ENCODE data around the gene HUS1B. TPM values are rescaled to one million over a fixed set of nuclear protein-coding genes. Genes with fewer than 3 reads are reported as not detected.
"Not testable (repeated sequence)": the region's sequence is repeated elsewhere in the genome, so short reads cannot be mapped to it uniquely, and the experiment has no call there.

Gene HUS1B
- polyA plus RNA-seq (ENCODE audit: insufficient read depth in 1 of 5, insufficient read length in 5 of 5, low replicate concordance in 1 of 5): under 1 TPM in 3 of 5 donors, not detected in 2; 0.25 to 0.40 (median 0.31) TPM
- long read RNA-seq, donor 1: 0 reads
- long read RNA-seq, donor 2: 0 reads
- long read RNA-seq, donor 3: 0 reads
- long read RNA-seq, donor 4: 0 reads
- long read RNA-seq, donor 5, partial matches to known transcripts: 0 of 1 reads
- long read RNA-seq, donor 5, other reads (novel, unspliced or antisense): 0 of 1 reads
- long read RNA-seq, donor 6: 0 reads
- long read RNA-seq, donor 7, partial matches to known transcripts: 0 of 1 reads
- long read RNA-seq, donor 7, other reads (novel, unspliced or antisense): 0 of 1 reads
- long read RNA-seq, donor 8: 0 reads

DNA sequence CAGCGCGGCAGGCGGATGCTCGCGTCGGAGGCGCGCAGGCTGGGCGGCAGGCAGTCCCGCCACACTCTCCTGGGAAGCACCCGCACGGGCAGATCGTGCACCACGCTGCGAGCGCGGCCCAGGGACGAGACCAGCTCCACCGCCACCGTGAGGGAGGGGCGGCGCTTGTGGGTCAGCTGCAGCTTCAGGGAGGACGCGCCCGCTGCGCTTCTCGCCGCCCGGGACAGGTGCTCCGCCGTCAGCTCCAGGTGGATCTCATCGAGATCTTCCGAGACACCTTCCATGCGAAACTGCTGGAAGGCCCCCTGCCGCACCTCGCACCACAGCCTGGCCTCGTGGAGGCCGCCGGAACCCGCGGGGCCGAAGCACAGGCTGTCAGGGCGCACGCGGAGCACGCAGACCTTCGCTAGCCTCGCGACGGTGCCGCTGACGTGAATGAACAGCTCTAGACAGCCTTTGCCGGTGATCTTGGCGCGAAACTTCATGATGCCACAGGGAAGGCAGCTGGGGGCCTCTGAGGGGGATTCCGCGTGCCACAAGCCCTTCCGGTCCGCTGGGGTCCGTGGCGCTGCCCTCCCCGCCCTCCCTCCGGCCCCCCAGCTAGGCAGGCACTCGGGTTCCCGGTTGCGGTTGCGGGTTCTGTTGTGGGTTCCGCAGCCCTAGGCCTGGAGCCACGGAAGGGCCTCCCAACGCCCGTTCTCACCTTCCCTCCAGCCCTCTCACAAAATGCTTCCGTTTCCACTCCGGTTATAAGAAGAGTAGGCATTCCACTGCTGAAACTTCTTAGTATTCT, at the start of gene HUS1B:
TSS of gene HUS1B (minus strand) at position 641 of the 793 bp plus-strand sequence. CDS start at position 485, 156 bp downstream.
- DNase-seq: no peak

DNA sequence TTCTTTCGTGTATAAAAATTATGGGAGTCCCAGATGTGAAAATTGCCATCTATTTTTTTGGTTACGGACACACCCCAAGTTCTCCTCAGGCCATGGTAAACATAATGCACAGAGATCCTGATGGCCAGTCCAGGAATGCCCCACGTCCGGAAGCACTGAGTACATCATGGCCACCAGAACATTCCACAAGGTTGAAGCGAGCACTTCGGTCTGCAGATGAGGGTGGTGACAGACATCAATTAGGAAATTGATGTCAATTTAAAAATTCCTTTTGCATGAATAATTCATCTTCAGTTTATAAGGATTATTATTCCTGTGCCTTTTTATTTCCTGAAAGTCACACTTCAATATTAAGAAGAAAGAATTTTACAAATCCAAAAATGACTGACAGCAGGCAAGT, 49.2 kb upstream of the HUS1B start:
- no peak for DNase-seq

DNA sequence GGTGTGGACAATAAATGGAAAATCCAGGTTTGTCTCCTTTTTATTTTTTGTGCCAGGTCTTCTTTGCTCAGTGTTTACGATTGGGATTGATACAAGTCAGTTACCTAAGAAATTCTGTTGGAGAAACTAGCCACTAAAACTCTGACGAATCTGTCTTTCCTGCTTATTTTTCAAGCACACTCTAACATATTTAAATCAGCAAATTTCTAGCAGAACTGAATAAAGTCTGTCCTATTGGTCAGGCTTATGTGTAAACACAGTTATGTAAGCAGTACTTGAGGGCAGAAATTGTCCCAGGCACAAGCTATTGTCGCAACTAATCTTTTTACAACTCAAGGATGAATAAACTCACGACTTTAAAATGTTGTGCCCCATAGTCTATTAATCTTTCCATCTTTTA, 48.1 kb upstream of the HUS1B start:
- no peak for DNase-seq

DNA sequence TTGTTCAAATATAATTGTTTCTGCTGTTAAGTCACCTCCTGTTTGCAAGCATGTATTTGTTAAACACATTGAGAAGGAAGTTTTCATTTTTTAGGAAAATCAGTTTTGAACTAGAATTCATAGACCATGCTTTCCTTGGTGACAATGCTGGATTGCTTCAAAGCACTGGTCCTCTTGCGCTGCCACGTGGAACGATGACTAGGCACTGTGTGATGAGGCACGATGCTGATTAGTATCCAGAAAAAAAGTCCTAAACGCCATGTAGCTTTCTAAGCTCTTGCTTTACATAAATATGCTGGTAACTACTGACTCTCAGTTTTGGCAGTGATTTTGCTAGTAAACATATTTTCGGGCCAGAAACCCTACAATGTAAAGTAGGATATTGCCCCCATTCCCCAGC, 47.1 kb upstream of the HUS1B start:
- DNase-seq: peak; percentile 67 to 83

GRCh38 chr6:703552-703951, 46.7 kb upstream of the HUS1B start:
- no peak for DNase-seq

GRCh38 chr6:701700-702479, 45.0 kb upstream of the HUS1B start:
- no peak for DNase-seq

DNA sequence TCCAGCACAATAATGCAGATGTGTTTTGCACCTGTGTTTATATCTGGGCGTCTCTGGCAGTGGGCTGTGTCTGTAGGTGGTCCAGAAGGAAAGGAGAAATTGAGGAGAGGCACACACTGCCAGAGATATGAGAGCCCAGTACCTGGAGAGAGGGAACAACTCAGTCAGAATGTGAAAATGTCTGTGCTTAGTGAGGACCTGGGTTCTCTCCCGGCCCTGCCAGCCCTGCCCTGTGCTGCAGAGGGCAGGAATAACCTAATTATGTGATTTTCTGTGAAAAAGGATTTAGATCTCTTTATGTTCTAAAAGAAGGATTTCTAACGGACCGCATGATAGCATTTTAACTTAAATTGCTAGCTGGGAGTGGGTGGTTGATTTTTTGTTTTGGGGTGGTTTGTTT, 44.3 kb upstream of the HUS1B start:
- DNase-seq: no peak

GRCh38 chr6:700490-700889, 43.6 kb upstream of the HUS1B start:
- no peak for DNase-seq

DNA sequence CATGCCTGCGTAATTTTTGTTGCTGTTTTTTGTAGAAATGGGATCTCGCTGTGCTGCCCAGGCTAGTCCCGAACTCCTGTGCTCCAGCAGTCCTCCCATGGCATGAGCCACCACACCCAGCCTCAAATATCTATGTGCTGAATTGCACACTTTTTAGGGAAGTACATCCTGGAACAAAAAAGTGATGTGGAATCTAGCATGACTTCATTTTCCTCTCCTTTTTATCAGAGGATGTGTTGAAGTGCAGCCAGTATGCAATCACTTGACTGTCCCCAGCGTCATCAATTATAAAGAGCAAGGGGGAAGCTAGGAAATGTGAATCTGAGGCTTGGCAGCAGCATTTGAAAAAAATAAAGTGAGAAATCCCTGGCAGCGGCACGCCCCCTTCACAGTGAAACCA, 42.4 kb upstream of the HUS1B start:
- no peak for DNase-seq

- DNase-seq: not testable (repeated sequence)
Measured at GRCh38 chr6:694431-695126, 37.7 kb upstream of the HUS1B start.

DNA sequence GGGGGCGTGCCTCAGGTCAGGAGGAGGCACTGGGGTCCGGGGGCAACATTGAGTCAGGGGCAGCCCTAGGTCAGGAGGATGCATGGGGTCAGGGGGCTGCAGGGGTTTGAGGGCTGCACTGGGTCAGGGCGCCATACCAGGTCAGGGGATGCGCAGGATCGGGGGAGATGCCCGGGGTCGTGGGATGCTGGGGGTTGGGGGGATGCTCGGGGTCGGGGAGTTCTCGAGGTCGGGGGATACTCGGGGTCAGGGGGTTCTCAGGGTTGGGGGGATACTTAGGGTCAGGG, 36.8 kb upstream of the HUS1B start:
- DNase-seq: no peak

DNA sequence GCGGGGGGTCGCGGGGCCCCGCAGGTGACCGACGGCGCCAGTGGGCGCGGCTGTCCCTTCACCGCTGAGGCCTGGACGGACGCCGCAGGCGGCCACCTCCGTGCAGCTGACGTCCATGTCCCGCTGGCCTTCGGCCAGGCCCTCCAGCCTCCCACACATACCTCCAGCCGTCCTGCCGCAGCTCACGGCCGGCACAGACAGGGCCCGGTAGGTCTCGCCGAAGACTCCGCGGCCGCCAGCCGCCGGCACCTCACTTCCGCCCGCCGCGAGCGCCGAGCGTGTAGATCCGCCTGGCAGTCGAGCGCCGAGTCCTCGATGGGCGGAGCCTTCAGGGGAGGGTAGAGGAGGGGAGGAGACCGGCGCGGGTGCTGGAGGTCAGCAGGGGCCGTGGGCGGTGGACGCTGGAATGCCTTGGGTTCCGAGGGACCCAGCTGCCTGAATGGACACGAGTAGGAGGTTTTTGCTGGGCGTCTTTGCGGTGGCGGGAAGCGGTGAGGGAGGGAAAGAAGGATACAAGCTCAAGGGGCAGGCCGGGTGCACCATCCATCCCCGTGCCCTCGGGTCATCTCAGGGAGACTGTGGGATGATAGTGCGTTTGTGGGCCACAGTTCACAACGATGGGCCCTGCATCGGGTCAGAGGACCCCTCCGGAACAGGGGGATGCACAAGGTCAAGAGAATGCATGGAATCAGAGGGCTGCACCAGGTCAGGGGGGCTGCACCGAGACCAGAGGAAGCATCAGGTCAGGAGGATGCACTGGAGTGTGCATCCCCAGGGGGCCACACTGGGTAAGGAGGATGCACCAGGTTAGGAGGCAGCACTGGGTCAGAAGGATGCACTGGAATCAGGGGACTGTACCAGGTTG, 36.2 kb upstream of the HUS1B start, which contains the start of gene EXOC2:
TSS of gene EXOC2 (minus strand) at position 282 of the 865 bp plus-strand sequence. CDS start 55,321 bp downstream, outside the sequence.
- peak; percentile 74 to 81 for DNase-seq

- DNase-seq: no peak
Measured at GRCh38 chr6:692356-692851, 35.5 kb upstream of the HUS1B start.

DNA sequence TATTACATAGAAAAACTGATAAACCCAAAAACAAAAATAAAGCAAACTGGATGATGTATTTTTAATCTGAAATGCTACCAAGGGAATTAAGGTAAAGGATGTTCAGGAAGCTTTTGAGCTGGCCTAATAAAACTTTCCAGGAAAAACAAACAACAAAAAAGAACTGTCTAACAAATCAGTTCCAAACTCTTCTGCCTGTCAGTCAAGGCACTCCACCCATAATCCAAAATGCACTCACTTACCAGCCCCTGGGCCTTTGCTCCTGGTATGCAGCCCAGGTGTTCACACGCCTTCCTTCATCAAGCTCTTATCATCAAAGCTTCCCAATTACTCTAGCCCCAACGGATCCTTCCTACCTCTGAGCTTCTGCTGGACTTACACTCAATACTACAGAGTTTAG, 32.3 kb upstream of the HUS1B start:
- no peak for DNase-seq

DNA sequence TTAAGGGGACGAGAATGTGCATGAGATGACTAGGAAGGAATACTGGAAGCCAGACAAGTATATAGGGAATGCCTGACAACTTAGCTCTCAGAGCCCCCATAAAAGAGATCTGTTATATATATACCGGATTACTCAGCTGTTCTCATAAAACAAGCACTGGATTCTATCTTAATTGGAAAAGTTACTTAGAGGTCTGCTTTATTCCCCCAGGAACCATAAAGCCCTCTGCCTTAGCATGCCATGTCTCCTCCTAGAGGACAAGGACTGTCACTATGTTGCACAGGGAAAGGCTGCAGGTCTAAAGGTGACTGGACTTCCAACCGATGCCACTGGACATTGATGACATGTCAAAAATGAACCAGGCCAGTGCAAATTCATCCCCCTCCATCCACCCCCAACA, 29.6 kb upstream of the HUS1B start:
- no peak for DNase-seq

GRCh38 chr6:684831-685636, 28.1 kb upstream of the HUS1B start:
- DNase-seq: no peak

- DNase-seq: peak; percentile 82 to 87
Measured at GRCh38 chr6:683742-684440, 27.0 kb upstream of the HUS1B start.

GRCh38 chr6:680666-681340, 23.9 kb upstream of the HUS1B start:
- no peak for DNase-seq
